ENCODE results near the gene DENND2A.
"Not testable (repeated sequence)": the region's sequence is repeated elsewhere in the genome, so short reads cannot be mapped to it uniquely, and the experiment has no call there.

DENND2A gene

GRCh38 chr7:140640727-140641523 is at the start of gene DENND2A:
Gene DENND2A (minus strand): TSS chr7:140640813. CDS start chr7:140602397, 38,416 bp downstream.
- DNase-seq, result no peak

- no peak for DNase-seq
Observed at GRCh38 chr7:140689199-140690152, 48.9 kb upstream of the DENND2A start.

DNA sequence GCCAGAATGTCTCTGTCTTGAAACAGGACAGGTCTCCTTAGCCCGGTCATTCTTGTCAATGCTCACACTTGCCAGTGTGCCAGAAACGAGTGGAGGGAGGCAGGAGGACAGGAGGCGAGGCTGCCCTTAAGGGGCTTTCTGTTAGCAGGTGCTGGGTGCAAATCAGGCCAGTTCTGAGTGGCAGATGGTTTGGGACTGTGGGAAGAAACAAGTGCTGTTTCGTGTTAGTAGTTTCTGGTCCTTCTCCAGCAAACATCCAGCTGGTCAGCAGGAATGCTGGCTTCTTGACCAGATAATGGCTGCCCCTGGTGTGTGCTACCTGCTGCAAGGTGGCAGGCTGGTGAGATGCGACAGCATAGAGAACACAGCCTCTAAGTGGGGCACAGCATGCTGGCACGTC is 47.7 kb upstream of the DENND2A start:
- DNase-seq, result no peak

DNA sequence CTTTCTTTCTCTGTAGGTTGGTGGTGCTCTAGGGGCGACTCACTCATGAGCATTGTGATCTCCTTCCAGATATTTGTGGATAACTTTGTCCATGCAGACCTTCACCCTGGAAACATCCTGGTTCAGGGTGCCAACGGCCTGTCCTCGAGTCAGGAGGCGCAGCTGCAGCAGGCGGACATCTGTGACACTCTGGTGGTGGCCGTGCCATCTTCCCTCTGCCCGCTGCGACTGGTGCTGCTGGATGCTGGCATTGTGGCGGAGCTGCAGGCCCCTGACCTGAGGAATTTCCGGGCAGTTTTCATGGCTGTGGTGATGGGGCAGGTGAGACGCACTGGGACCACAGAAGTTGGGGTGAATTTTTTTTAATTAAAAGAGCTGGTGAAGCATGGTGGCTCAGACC is 46.3 kb upstream of the DENND2A start:
- DNase-seq, result no peak

DNA sequence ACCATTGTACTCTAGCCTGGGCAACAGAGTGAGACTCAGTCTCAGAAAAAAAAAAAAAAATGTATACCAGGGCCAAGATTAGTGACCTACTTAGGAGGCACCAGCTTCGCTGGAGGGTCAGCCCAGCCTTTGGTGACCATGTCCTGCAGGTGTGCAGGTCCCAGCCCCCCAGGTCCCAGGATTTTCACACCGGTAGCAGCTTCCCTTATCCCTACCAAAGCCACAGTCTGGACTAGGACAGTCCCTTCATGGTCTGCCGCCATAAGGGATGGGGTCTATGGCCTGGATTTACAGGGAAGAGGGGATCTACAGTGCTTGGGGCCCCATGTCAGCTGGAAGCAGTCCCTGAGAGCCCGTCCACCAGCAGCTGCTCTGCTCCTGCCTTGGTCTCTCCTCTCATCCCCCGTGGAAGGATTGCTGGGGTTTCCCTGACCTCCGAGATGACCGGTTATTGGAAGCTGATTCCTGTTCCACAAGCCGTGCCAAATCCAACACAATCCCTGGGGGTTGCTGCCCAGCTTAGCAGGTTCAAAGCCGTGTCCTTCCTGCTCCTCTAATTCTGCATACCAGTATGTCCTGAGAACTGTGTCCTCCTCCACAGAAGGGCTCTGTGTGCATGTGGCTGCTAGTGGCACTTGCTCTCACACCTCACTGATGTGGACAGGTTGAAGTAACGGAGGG is 44.9 kb upstream of the DENND2A start:
- no peak for DNase-seq

DNA sequence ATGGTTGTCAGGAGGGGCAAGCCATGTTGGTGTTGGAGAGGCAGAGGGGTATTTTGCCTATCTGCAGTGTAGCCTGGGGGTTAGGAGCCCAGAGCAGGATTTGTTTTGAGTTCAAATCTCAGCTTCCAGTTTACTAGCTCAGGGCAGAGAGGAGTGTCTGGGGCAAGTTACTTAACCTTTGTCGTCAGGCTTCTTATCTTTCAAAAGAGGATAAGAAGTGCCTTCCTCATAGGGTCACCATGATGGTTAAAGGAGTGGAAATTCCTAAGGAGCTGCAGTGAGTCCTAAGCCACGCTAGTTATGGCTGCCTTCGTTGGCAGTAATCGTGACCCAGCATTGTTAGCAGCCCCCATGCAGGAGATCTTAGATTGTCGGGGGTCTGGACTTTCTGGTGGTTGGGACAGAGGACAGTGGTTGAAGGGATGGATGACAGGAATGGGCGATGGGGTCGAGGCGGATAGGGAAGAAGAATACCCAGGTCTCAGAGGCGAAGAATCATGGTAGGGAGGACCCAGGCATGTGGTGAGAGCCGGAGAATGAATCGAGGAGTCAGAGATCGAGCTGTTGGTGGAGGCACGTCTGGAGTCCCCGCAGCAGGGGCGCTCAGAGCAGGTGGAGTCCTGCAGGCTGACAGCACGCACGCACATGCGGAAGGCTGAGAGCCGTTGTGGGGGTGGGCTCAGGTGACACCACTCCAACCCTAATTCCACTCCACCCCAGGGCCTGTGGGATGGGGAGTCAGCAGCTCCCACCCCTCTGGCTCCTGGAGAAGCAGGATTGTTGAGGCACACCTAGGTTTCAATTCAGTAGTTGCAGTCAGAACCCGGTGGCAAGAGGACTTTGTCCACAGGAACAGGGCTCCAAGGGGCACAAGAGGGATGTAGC is 43.7 kb upstream of the DENND2A start:
- DNase-seq, result no peak

GRCh38 chr7:140683657-140684056 is 43.0 kb upstream of the DENND2A start:
- no peak for DNase-seq

DNA sequence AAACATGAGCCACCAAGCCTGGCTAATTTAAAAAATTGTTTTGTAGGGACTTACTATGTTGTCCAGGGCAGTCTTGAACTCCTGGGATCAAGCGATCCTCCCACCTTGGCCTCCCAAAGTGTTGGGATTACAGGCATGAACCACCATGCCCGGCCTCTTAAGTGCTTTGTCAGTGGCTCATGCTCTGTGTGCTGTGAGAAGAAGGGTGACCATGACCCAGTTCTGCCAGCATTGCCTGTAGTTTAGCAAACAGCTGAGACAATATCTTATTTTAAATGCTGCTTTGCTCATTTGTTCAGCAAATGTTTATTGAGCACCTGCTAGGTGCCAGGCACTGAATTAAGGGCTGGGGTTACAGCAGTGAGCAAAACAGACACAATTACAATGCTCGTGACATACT is 41.2 kb upstream of the DENND2A start:
- no peak for DNase-seq

DNA sequence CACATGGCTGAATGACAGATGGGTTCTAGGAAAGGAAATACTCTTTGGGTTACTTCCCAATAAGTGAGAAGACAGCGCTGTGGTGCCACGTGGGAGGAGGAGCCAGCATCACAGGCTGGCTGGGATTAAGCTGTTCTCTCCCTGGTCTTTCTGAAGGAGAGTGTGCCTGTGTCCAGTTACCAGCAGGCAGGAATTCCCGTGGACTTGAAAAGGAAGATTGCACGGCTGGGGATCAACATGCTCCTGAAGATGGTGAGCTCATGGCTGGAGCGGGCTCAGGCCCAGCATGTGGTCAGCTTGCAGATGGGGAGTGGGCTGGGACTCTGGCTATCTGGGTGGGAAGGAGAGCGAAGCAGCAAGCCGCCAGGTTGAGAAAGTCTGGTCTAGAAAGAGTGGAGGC is 40.3 kb upstream of the DENND2A start:
- no peak for DNase-seq

GRCh38 chr7:140679186-140679585 is 38.6 kb upstream of the DENND2A start:
- DNase-seq, result no peak

GRCh38 chr7:140678816-140679130 is 38.2 kb upstream of the DENND2A start:
- no peak for DNase-seq

DNA sequence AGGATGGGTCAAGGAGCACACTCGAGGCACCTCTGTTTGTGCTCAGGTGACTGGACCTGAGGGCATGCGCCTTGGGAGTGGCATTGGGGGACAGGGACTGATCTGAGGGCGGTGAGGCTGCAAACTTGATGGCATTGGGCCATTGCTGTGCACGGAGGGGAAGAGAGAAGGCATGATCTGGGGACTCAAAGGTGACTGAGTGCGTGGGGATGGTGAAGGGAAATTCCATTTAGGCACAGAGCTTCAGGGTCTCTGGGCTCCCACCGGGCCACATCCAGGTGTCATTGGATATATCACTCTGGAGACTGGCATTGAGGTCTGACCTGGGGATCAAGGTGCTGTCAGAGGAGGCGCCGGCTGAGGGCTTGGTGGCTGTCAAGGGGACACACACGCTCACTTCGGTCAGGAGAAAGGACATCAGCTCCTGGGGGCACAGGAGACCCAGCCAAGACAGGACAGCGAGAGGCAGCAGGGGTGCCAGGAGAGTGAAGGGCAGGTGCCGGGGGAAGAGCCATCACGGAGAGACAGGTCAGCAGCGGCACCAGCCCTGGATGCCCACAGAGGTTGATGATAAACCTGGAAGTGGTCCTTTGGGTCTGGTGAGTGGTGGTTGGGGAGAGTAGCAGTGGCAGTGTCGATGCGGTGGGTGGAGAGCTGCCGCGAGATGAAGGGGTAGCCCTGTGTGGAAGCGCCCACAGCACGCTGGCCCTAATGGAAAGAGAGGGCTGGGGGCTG is 37.6 kb upstream of the DENND2A start:
- DNase-seq, result no peak

- DNase-seq, result no peak
Observed at GRCh38 chr7:140677496-140677895, 36.9 kb upstream of the DENND2A start.

GRCh38 chr7:140676956-140677355 is 36.3 kb upstream of the DENND2A start:
- not testable (repeated sequence) for DNase-seq

GRCh38 chr7:140676306-140676705 is 35.7 kb upstream of the DENND2A start:
- DNase-seq, result no peak

- DNase-seq, result no peak
Observed at GRCh38 chr7:140675726-140676125, 35.1 kb upstream of the DENND2A start.

- DNase-seq, result no peak
Observed at GRCh38 chr7:140674899-140675701, 34.5 kb upstream of the DENND2A start.

DNA sequence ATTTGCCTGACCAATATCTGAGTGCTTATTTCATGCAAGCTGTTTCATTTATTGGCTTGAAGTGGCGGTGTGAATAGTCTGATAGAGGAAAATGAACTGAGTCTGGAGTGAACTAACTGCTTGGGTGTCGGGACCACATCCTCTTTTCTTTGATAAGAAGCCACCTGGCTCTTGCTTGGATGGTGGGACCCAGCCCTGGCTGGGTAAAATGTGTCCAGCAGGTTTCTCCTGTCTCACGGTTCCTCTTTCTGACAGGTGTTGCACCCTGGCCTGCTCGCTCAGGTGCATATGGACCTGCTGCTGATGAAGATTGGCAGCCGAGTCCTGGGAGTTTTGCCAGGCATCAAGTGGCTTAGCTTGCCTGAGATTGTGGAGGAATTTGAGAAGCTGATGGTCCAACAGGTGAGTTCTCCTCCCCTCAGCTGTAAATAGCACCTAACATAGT is 33.8 kb upstream of the DENND2A start:
- DNase-seq, result no peak

DNA sequence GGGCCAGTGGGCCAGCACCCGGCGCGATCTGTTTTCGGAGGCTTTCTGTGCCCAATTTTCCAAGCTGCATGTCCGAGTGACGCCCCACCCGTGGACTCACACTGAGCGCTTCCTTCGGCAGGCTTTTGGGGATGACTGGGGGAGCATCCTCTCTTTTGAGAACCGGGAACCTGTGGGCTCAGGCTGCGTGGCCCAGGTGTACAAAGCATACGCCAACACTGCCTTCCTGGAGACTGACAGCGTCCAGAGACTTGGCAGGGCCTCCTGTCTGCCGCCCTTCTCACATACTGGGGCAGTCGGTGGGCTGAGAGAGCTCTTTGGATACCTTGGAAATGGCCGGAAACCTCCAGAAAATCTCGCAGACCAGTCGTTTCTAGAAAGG is 33.2 kb upstream of the DENND2A start:
- no peak for DNase-seq

DNA sequence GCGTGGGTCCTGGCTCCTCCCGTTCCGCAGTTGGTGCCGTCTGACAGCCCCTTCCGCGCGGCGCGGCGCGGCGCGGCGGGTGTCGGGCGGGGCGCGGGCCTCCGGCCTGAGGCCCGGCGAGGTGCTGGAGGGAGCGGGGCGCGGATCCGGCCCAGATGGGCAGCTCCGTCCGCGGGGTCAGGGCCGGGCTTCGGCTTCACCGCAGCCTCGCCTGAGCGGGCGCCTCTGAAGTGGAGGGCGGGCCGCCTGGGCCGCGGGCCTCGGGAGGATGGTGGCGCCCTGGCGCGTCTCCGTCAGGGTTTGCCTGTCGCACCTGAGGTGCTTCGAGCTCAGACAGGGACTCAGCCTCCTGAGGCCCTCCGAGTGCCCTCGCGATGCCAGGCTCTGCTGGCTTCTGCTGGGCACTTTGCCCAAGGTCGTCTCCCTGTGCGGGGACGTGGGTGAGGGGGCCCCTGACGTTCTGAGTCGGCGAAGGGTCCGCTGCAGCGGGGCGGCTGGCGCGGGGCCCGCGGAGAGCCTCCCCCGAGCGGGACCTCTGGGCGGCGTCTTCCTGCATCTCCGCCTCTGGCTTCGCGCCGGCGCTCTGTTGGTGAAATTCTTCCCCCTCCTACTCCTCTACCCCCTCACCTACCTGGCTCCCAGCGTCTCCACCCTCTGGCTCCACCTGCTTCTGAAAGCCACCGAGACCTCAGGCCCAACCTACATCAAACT is 32.6 kb upstream of the DENND2A start:
- DNase-seq, result peak; percentile 60

Data from CD4-positive, alpha-beta T cell treated with Interleukin-21 for 1 hour (primary cell).